GM13976 (cell line): ENCODE data around the gene ZNF283.
A peak's percentile ranks its signal among the peaks of the same experiment; 100 is the strongest.
"Not testable (repeated sequence)": the region's sequence is repeated elsewhere in the genome, so short reads cannot be mapped to it uniquely, and the experiment has no call there.

Source experiments
- DNase-seq: peaks from one replicate; pipeline ENCODE4 v3.0.0; 2012; ENCODE audit warnings: low spot score
- in situ Hi-C: fragments of 300-500 bp; cut with MboI; formaldehyde crosslinking; loops from one replicate; pipeline ENCODE4 v1.12.0; 2022; ENCODE audit warnings: low sequenced_read_pairs, mixed read lengths, inconsistent platforms; ENCODE audit not compliant: unreplicated experiment
- TF ChIP-seq, protein P1 (sequence below): IDR thresholded peaks from 2 replicates; pipeline ENCODE4 v1.5.1; 2012; ENCODE audit warnings: borderline replicate concordance, mild to moderate bottlenecking; ENCODE audit not compliant: insufficient read depth; ENCODE audit errors: extremely low read depth, missing control alignments, control extremely low read depth

The ZNF283 gene

GRCh38 chr19:43809762-43810696, 17.1 kb upstream of the ZNF283 start:
- DNase-seq: peak; percentile 58
- in situ Hi-C loops: loop anchor here (5.0 kb wide), 1 partner anchor 73 kb away; no protein-coding TSS in a partner anchor
- TF ChIP-seq, protein P1, sequence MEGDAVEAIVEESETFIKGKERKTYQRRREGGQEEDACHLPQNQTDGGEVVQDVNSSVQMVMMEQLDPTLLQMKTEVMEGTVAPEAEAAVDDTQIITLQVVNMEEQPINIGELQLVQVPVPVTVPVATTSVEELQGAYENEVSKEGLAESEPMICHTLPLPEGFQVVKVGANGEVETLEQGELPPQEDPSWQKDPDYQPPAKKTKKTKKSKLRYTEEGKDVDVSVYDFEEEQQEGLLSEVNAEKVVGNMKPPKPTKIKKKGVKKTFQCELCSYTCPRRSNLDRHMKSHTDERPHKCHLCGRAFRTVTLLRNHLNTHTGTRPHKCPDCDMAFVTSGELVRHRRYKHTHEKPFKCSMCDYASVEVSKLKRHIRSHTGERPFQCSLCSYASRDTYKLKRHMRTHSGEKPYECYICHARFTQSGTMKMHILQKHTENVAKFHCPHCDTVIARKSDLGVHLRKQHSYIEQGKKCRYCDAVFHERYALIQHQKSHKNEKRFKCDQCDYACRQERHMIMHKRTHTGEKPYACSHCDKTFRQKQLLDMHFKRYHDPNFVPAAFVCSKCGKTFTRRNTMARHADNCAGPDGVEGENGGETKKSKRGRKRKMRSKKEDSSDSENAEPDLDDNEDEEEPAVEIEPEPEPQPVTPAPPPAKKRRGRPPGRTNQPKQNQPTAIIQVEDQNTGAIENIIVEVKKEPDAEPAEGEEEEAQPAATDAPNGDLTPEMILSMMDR: peak; percentile 52

DNA sequence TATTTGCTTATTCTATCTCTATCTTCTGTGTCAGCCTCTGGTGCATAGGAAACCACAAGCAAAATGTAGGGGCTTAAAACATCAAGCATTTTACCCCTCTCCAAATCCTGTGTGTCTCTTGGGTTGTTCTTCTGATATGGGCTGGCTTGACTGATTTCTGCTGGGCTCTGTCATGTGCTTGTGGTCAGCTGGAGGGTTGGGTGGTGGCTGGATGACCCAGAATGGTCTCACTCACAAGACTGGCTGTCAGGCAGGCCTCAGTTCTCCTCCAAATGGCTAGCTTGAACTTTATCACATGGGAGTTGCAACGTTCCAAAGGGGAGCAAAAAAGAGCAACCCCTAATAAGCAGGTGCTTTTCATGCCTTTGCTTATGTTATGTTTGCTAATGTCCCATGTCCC, 15.3 kb upstream of the ZNF283 start:
- no peak for DNase-seq
- in situ Hi-C loops: no loop called here
- TF ChIP-seq, protein P1: no peak

GRCh38 chr19:43812259-43812658, 14.9 kb upstream of the ZNF283 start:
- DNase-seq: no peak
- in situ Hi-C loops: no loop called here
- TF ChIP-seq, protein P1: no peak

- DNase-seq: no peak
- in situ Hi-C loops: no loop called here
- TF ChIP-seq, protein P1: no peak
These were observed 14.4 kb upstream of the ZNF283 start for GRCh38 chr19:43812688-43813087.

- TF ChIP-seq, protein P1: no peak
- in situ Hi-C loops: no loop called here
- no peak for DNase-seq
These were observed 12.3 kb upstream of the ZNF283 start for GRCh38 chr19:43814663-43815352.

DNA sequence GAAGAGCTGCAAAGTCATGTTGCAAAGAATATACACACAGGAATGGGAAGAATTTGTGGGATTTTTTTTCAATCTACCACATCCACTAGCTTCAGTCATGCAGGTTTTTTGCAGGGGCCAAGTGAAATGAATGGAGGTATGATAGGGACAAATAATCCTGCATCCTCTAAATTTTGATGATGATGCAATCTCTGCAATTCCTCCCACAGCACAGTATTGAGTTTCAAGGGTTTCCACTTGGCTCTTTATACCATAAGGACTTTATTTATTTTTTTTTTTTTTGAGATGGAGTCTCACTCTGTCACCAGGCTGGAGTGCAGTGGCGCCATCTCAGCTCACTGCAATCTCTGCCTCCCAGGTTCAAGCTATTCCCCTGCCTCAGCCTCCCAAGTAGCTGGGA, 9.7 kb upstream of the ZNF283 start:
- DNase-seq, in situ Hi-C loops: not testable (repeated sequence)

DNA sequence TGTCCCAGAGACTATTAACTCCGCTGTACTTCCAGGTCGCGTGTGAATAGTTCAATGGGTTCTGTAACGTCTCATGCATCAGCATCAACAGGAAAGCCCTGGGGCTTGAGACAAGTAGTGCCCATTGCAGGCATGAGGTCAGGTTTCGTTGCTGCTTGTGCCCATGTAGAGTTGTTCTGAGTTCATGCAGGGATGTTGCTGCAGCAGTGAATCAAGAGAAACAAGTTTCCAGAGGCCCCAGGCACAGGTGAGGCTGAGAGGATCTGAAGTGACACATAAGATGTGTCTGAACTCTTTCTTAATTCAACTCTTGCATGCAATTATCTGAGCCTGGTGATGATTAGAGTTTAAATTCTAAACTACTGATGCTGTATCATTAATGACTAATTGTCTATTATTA, 8.6 kb upstream of the ZNF283 start:
- DNase-seq: no peak
- TF ChIP-seq, protein P1: no peak
- in situ Hi-C loops: no loop called here
